ENCODE data around the gene MDM2. TPM values are rescaled to one million over a fixed set of nuclear protein-coding genes. Genes with fewer than 3 reads are reported as not detected.
"Not testable (repeated sequence)": the region's sequence is repeated elsewhere in the genome, so short reads cannot be mapped to it uniquely, and the experiment has no call there.

Gene MDM2
- total RNA-seq, 1 experiment from 2014 or later, result 86.4 TPM

GRCh38 chr12:68839183-68840147 is 31.5 kb downstream of the MDM2 start:
- no peak for TF ChIP-seq CTCF (conservative IDR thresholded peaks at IDR 0.05; ENCODE audit: low read depth, low read length)
- TF ChIP-seq EZH2phosphoT487 (IDR thresholded peaks at IDR 0.05; ENCODE audit: borderline replicate concordance, low read length), result no peak
- TF ChIP-seq EZH2 (IDR thresholded peaks at IDR 0.05; ENCODE audit: low read length, unreplicated experiment), result no peak
- BruUV-seq (replicated peaks), result TSS peak; percentile 14
- no peak overlapping the region for H2AFZ ChIP-seq (ENCODE audit: low read length)
- no peaks in the 10 kb centered on the region for H3K9me2 ChIP-seq (replicated peaks; ENCODE audit: low read length)
- H3K4me1 ChIP-seq (ENCODE audit: insufficient read depth, low read length), result no peaks in the 10 kb centered on the region
- H3K79me2 ChIP-seq (ENCODE audit: low read length), result no peaks in the 10 kb centered on the region
- H3K27ac ChIP-seq (ENCODE audit: low read length), result no peak overlapping the region
- H3K36me3 ChIP-seq (ENCODE audit: low read depth, low read length), result peaks cover 63% of the 10 kb centered on the region
- intact Hi-C loops (cut with micrococcal nuclease), result no loop called here
- no peaks in the 10 kb centered on the region for H3K27me3 ChIP-seq (ENCODE audit: low read length)
- POLR2A ChIA-PET (ENCODE audit: unreplicated experiment), result no interaction called here
- DNase-seq, result no peak
- H3K4me3 ChIP-seq (ENCODE audit: low read length), result no peak overlapping the region
- H4K20me1 ChIP-seq (ENCODE audit: low read length), result 0 out of 2 replicates have a peak, but pooled peaks cover 3% of the 10 kb centered on the region
- no peak for ATAC-seq
- no peak overlapping the region for H3K4me2 ChIP-seq (ENCODE audit: low read length)
- no peaks in the 10 kb centered on the region for H3K9me3 ChIP-seq (ENCODE audit: low read length)
- no peaks in the 10 kb centered on the region for H3F3A ChIP-seq (ENCODE audit: low read length, unreplicated experiment)
- H3K9ac ChIP-seq (ENCODE audit: low read length), result no peak overlapping the region
- CTCF ChIA-PET, result no interaction called here

- intact Hi-C loops (cut with micrococcal nuclease); H3K4me3 ChIP-seq (ENCODE audit: low read length); H3K9me2 ChIP-seq (replicated peaks; ENCODE audit: low read length); POLR2A ChIA-PET (ENCODE audit: unreplicated experiment); H3K9me3 ChIP-seq (ENCODE audit: low read length); CTCF ChIA-PET; H4K20me1 ChIP-seq (ENCODE audit: low read length); H3F3A ChIP-seq (ENCODE audit: low read length, unreplicated experiment); H3K4me2 ChIP-seq (ENCODE audit: low read length); H3K27ac ChIP-seq (ENCODE audit: low read length); H3K27me3 ChIP-seq (ENCODE audit: low read length); ATAC-seq; BruUV-seq (replicated peaks); H3K79me2 ChIP-seq (ENCODE audit: low read length); H3K9ac ChIP-seq (ENCODE audit: low read length); DNase-seq; H2AFZ ChIP-seq (ENCODE audit: low read length); H3K4me1 ChIP-seq (ENCODE audit: insufficient read depth, low read length): not testable (repeated sequence)
- peaks cover 55% of the 10 kb centered on the region for H3K36me3 ChIP-seq (ENCODE audit: low read depth, low read length)
These were observed 33.2 kb downstream of the MDM2 start for GRCh38 chr12:68841175-68841574.

GRCh38 chr12:68841717-68842116 is 33.7 kb downstream of the MDM2 start:
- ATAC-seq, result no peak
- no TSS peak for BruUV-seq (replicated peaks)

More at GRCh38 chr12:68841717-68842116, 33.7 kb downstream of the MDM2 start:
- ChIA-PET POLR2A (ENCODE audit: unreplicated experiment) (no interaction called here), CTCF (no interaction called here)
- Histone ChIP-seq H3K36me3 (ENCODE audit: low read depth, low read length) (peaks cover 49% of the 10 kb centered on the region), H3K79me2 (ENCODE audit: low read length) (no peaks in the 10 kb centered on the region), H3K27ac (ENCODE audit: low read length) (no peak overlapping the region), H3K4me2 (ENCODE audit: low read length) (no peak overlapping the region), H3K9me3 (ENCODE audit: low read length) (no peaks in the 10 kb centered on the region), H3K4me1 (ENCODE audit: insufficient read depth, low read length) (no peaks in the 10 kb centered on the region), H4K20me1 (ENCODE audit: low read length) (0 out of 2 replicates have a peak, but pooled peaks cover 3% of the 10 kb centered on the region), H3K9ac (ENCODE audit: low read length) (no peak overlapping the region), H3F3A (ENCODE audit: low read length, unreplicated experiment) (no peaks in the 10 kb centered on the region), H2AFZ (ENCODE audit: low read length) (no peak overlapping the region), H3K9me2 (replicated peaks; ENCODE audit: low read length) (no peaks in the 10 kb centered on the region), H3K4me3 (ENCODE audit: low read length) (no peak overlapping the region), H3K27me3 (ENCODE audit: low read length) (no peaks in the 10 kb centered on the region)
- intact Hi-C loops (cut with micrococcal nuclease), result no loop called here
- TF ChIP-seq EZH2 (IDR thresholded peaks at IDR 0.05; ENCODE audit: low read length, unreplicated experiment) (no peak), EZH2phosphoT487 (IDR thresholded peaks at IDR 0.05; ENCODE audit: borderline replicate concordance, low read length) (no peak), CTCF (conservative IDR thresholded peaks at IDR 0.05; ENCODE audit: low read depth, low read length) (no peak)
- DNase-seq, result no peak

Data from PC-3 (cell line).